NOMO-1 treated with dmso at 0.1 percent for 144 hours (cell line): ENCODE measurements around the gene TKTL1.
"Not testable (repeated sequence)": the region's sequence is repeated elsewhere in the genome, so short reads cannot be mapped to it uniquely, and the experiment has no call there.

Source experiments
- DNase-seq: peaks from one replicate; lab custom pipeline; 2025; ENCODE audit not compliant: unreplicated experiment; lab: John Stamatoyannopoulos, UW

The TKTL1 gene

GRCh38 chrX:154309041-154309775, 13.6 kb downstream of the TKTL1 start:
- no peak for DNase-seq

GRCh38 chrX:154310616-154311536, 15.3 kb downstream of the TKTL1 start:
- no peak for DNase-seq

- no peak for DNase-seq
These were observed 16.5 kb downstream of the TKTL1 start for GRCh38 chrX:154312116-154312515.

GRCh38 chrX:154313147-154313546, 17.6 kb downstream of the TKTL1 start:
- no peak for DNase-seq

GRCh38 chrX:154315416-154315815, 19.8 kb downstream of the TKTL1 start:
- DNase-seq: no peak

- DNase-seq: no peak
These were observed 21.9 kb downstream of the TKTL1 start for GRCh38 chrX:154317391-154317995.

- DNase-seq: no peak
These were observed 24.8 kb downstream of the TKTL1 start for GRCh38 chrX:154320406-154320805.

GRCh38 chrX:154321152-154321551, 25.6 kb downstream of the TKTL1 start:
- no peak for DNase-seq

GRCh38 chrX:154321594-154321993, 26.0 kb downstream of the TKTL1 start:
- no peak for DNase-seq

- DNase-seq: no peak
These were observed 27.3 kb downstream of the TKTL1 start for GRCh38 chrX:154322890-154323289.

- no peak for DNase-seq
These were observed 27.9 kb downstream of the TKTL1 start for GRCh38 chrX:154323537-154323936.

- no peak for DNase-seq
These were observed 29.9 kb downstream of the TKTL1 start for GRCh38 chrX:154325541-154325940.

GRCh38 chrX:154327038-154327820, 31.6 kb downstream of the TKTL1 start:
- DNase-seq: no peak

- no peak for DNase-seq
These were observed 33.1 kb downstream of the TKTL1 start for GRCh38 chrX:154328646-154329045.

GRCh38 chrX:154329294-154329693, 33.7 kb downstream of the TKTL1 start:
- DNase-seq: no peak

GRCh38 chrX:154332561-154332960, 37.0 kb downstream of the TKTL1 start:
- DNase-seq: no peak

GRCh38 chrX:154333116-154333515, 37.5 kb downstream of the TKTL1 start:
- DNase-seq: no peak

GRCh38 chrX:154333837-154334271, 38.3 kb downstream of the TKTL1 start:
- DNase-seq: peak; percentile 48

- DNase-seq: no peak
These were observed 38.9 kb downstream of the TKTL1 start for GRCh38 chrX:154334496-154334895.

GRCh38 chrX:154341399-154342298, 46.1 kb downstream of the TKTL1 start:
- DNase-seq: not testable (repeated sequence)
